GM21723 (cell line): ENCODE data around the gene SATB1.
A peak's percentile ranks its signal among the peaks of the same experiment; 100 is the strongest.
"Not testable (repeated sequence)": the region's sequence is repeated elsewhere in the genome, so short reads cannot be mapped to it uniquely, and the experiment has no call there.

Experiments used
- ATAC-seq: cut with Tn5 transposase; IDR thresholded peaks from one replicate; pipeline ENCODE4 v1.9.1; 2021; ENCODE audit warnings: mild to moderate bottlenecking, moderate library complexity; ENCODE audit not compliant: unreplicated experiment

The SATB1 gene

GRCh38 chr3:18424729-18425640, at the start of gene SATB1:
Gene SATB1, minus strand, starts transcription at chr3:18425339. Its CDS starts 4,372 bp downstream, at chr3:18420967.
- ATAC-seq, result peak; percentile 56

GRCh38 chr3:18474202-18474601, 49.1 kb upstream of the SATB1 start:
- no peak for ATAC-seq

GRCh38 chr3:18469775-18470174, 44.6 kb upstream of the SATB1 start:
- no peak for ATAC-seq

GRCh38 chr3:18466136-18466535, 41.0 kb upstream of the SATB1 start:
- ATAC-seq, result no peak

- ATAC-seq, result no peak
These were observed 29.6 kb upstream of the SATB1 start for GRCh38 chr3:18454766-18455165.

GRCh38 chr3:18449618-18450017, 24.5 kb upstream of the SATB1 start:
- not testable (repeated sequence) for ATAC-seq

GRCh38 chr3:18447720-18448119, 22.6 kb upstream of the SATB1 start:
- no peak for ATAC-seq

- no peak for ATAC-seq
These were observed 21.1 kb upstream of the SATB1 start for GRCh38 chr3:18446149-18446825.

GRCh38 chr3:18445401-18446148, 20.4 kb upstream of the SATB1 start:
- peak; percentile 27 for ATAC-seq

- ATAC-seq, result peak; percentile 85
These were observed 19.7 kb upstream of the SATB1 start for GRCh38 chr3:18444595-18445400.

GRCh38 chr3:18443665-18444594, 18.8 kb upstream of the SATB1 start:
- ATAC-seq, result no peak

GRCh38 chr3:18442756-18443664, 17.9 kb upstream of the SATB1 start:
- no peak for ATAC-seq

- ATAC-seq, result no peak
These were observed 16.4 kb upstream of the SATB1 start for GRCh38 chr3:18441551-18441950.

- ATAC-seq, result no peak
These were observed 15.1 kb upstream of the SATB1 start for GRCh38 chr3:18440066-18440722.

GRCh38 chr3:18439281-18439680, 14.1 kb upstream of the SATB1 start:
- ATAC-seq, result no peak

GRCh38 chr3:18438586-18438985, 13.4 kb upstream of the SATB1 start:
- no peak for ATAC-seq

- ATAC-seq, result no peak
These were observed 11.1 kb upstream of the SATB1 start for GRCh38 chr3:18436213-18436612.

GRCh38 chr3:18434711-18435110, 9.6 kb upstream of the SATB1 start:
- ATAC-seq, result no peak
